GM10266 (cell line): ENCODE data around the gene HLA-E.

Experiments used
- DNase-seq: peaks from one replicate; pipeline ENCODE4 v3.0.0; 2012; ENCODE audit errors: extremely low spot score
- CTCF ChIP-seq: IDR thresholded peaks from 2 replicates; pipeline ENCODE4 v1.5.1; 2012; ENCODE audit warnings: mild to moderate bottlenecking, low read depth; ENCODE audit not compliant: control insufficient read depth, insufficient read depth; ENCODE audit errors: missing control alignments

Gene HLA-E

DNA sequence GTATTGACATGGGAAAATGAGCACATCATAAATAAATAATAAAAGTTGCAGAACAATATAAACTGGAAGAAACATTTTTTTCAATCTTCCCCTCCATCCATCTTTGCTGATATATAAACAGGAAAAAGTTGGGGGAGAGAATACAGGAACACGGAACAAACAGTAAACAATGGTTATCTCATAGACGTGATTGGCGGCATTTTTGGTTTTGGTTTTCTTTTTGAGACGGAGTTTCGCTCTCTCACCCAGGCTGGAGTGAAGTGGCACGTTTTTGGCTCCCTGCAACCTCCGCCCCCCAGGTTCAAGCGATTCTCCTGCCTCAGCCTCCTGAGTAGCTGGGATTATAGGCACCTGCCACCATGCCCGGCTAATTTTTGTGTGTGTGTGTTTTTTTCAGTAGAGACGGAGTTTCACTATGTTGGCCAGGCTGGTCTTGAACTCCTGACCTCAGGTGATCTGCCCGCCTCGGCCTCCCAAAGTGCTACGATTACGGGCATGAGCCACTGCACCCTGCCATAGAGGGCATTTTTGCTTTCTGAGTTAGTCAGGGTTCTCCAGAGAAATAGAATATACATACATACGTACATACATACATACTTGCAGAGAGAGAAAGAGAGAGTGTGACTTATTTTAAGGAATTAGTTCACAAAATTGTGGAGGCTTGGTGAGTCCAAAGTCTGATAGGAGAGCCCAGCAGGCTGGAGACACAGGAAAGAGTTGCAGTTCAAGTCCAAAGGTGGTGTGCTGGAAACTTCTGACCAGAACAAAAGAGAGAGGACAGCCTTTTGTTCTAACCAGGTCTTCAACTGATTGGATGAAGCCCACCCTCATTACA is 44.4 kb downstream of the HLA-E start:
- TF ChIP-seq CTCF, result no peak
- DNase-seq, result no peak

DNA sequence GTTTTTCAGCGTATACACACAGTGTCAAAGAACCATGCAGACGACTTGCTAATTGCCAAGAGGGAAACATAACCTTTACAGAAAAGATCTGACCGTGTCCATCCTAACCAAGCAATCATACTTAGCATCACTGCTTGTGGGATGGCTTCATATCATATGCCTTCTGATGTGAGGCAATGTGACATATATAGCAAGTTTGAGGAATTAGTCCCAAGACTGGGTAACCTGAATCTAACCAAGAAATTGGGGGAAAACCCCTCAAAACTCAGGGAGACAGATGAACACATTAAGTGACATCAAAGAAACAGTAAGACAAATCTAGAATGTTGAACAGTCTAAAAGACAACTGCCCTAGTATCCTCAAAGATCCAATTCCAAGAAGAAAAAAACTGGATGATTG is 48.6 kb downstream of the HLA-E start:
- TF ChIP-seq CTCF, result no peak
- DNase-seq, result no peak

DNA sequence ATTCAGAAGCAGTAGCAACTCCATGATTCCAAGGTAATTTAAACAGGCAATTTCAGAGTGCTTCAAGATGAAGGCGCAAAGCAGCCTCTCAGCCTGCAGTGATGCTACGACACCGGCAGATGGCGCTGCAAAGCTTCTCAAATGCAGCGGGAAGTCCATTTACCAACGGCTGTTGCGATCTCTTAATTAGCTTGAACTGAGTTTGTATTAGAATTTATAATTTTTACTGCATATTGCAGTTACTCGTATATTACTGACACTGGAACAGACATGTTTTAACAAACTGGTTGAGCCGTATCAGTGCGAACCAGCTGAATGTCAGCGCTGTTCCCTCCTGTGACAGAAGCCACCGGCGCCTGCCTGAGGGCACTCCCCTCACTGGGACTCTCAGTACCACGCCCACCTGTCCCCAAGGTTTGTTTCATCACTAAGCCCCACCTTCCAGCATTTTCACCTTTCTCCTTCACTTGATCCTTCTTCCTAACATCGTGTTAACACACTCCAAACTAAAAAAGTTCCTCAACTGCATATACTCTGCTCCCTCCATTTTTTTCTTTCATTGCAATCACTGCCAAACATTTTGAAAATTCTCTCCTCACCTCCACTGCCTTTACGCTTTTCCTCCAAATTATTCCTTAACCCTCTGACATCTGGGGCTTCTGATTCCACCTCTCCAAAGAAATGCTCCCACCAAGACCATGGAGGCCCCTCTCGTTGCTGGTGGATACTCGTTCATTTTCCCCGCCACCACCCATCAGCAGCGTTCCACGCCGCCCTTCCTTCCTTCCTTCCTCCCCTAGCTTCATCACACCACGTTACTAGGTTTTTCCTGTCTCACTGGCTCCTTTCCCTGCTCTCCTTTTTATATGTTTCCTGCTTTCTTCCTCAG is 52.5 kb downstream of the HLA-E start:
- DNase-seq, result peak; percentile 65
- peak; percentile 100 for TF ChIP-seq CTCF

DNA sequence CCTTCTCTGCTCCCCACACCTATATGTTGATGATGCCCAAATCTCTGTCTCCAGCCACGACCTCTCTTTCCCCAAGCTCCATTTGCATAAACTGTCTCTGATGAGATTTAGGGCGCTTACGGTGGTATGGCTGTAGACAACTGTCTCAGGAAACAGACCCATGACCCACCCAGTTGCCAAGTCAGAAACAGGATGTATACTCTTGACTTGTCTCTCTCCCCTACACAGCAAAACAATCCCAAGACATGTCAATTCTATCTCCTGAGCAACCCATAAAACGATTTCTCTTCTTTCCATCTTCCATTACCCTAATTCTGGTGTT is 53.1 kb downstream of the HLA-E start:
- no peak for DNase-seq
- no peak for TF ChIP-seq CTCF

- TF ChIP-seq CTCF, result no peak
- DNase-seq, result no peak
Measured at GRCh38 chr6:30542915-30543314, 53.6 kb downstream of the HLA-E start.
